Testis (tissue), 2 donors: ENCODE results near the gene SERTAD3.

Source experiments
- CTCF ChIP-seq, 3 experiments: fragments of 450-650 bp in 2 of 3; fragments of 200-600 bp in 1 of 3; sonication (generic) in 1 of 3; IDR thresholded peaks; one replicate each; pipeline ENCODE4 v1.5.1; 2016 to 2019; ENCODE audit warnings: antibody characterized with exemption in 3 of 3, mild to moderate bottlenecking in 2 of 3, moderate library complexity in 1 of 3
- POLR2A ChIP-seq: fragments of 450-650 bp; IDR thresholded peaks from one replicate; pipeline ENCODE4 v1.6.1; 2017; ENCODE audit warnings: antibody characterized with exemption, mild to moderate bottlenecking, moderate library complexity

- TF ChIP-seq CTCF (IDR thresholded peaks at IDR 0.05), result no peak
- TF ChIP-seq POLR2A, result no peak
Observed at GRCh38 chr19:40472516-40472915, 28.4 kb upstream of the SERTAD3 start.
